Measurements from ENCODE around the gene FRA10AC1.

DNA sequence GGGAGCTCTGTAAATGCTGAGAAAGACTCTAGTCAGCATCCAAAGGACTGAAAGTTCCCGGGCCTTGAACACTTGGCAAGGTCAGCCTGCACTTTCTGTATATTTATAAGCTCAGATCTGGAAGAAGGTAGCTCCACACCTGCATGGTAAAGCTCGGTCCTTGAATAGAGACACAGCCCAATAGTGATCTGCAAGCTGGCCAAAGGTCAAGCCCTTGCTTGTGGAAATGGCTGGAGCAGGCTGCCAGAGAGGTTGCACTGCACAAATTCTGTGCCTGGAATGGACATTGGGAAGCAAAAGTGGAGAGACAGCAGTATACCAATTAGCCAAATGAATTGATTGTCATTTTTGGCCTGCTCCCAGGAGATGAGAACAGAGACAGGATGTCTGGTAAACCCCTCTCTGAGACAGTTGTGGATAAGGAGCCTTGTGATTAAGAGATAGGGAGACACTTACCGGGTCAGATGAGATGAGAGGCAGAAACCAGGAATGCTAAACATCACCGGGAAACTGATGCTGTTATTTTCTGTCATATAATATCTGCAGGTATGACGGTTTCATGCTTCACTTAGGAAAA lies 8.0 kb upstream of the FRA10AC1 start:
- TF ChIP-seq, protein P1, sequence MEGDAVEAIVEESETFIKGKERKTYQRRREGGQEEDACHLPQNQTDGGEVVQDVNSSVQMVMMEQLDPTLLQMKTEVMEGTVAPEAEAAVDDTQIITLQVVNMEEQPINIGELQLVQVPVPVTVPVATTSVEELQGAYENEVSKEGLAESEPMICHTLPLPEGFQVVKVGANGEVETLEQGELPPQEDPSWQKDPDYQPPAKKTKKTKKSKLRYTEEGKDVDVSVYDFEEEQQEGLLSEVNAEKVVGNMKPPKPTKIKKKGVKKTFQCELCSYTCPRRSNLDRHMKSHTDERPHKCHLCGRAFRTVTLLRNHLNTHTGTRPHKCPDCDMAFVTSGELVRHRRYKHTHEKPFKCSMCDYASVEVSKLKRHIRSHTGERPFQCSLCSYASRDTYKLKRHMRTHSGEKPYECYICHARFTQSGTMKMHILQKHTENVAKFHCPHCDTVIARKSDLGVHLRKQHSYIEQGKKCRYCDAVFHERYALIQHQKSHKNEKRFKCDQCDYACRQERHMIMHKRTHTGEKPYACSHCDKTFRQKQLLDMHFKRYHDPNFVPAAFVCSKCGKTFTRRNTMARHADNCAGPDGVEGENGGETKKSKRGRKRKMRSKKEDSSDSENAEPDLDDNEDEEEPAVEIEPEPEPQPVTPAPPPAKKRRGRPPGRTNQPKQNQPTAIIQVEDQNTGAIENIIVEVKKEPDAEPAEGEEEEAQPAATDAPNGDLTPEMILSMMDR (IDR thresholded peaks at IDR 0.05; ENCODE audit: low read depth, low read length): no peak
- no peak for TF ChIP-seq EZH2phosphoT487 (IDR thresholded peaks at IDR 0.05; ENCODE audit: low read depth)

Measured in OCI-LY3 (cell line).